ENCODE results near the gene FANCC.

FANCC gene

GRCh38 chr9:95189251-95190098 is 128.0 kb downstream of the FANCC start:
- DNase-seq (ENCODE audit: low read depth in 2 of 2) = no peak

GRCh38 chr9:95188459-95188858 is 129.1 kb downstream of the FANCC start:
- DNase-seq (ENCODE audit: low read depth in 2 of 2) = no peak

- DNase-seq (ENCODE audit: low read depth in 2 of 2) = no peak
These were observed 131.6 kb downstream of the FANCC start for GRCh38 chr9:95185956-95186355.

- no peak for DNase-seq (ENCODE audit: low read depth in 2 of 2)
These were observed 134.5 kb downstream of the FANCC start for GRCh38 chr9:95182854-95183563.

- DNase-seq (ENCODE audit: low read depth in 2 of 2) = no peak
These were observed 135.7 kb downstream of the FANCC start for GRCh38 chr9:95181835-95182234.

GRCh38 chr9:95181226-95181818 is 136.2 kb downstream of the FANCC start:
- no peak for DNase-seq (ENCODE audit: low read depth in 2 of 2)

- no peak for DNase-seq (ENCODE audit: low read depth in 2 of 2)
These were observed 139.9 kb downstream of the FANCC start for GRCh38 chr9:95177617-95178016.

- DNase-seq (ENCODE audit: low read depth in 2 of 2) = no peak
These were observed 140.7 kb downstream of the FANCC start for GRCh38 chr9:95176755-95177319.

- no peak for DNase-seq (ENCODE audit: low read depth in 2 of 2)
These were observed 142.0 kb downstream of the FANCC start for GRCh38 chr9:95175523-95175922.

- DNase-seq (ENCODE audit: low read depth in 2 of 2) = no peak
These were observed 143.5 kb downstream of the FANCC start for GRCh38 chr9:95174038-95174437.

GRCh38 chr9:95171596-95171995 is 145.9 kb downstream of the FANCC start:
- DNase-seq (ENCODE audit: low read depth in 2 of 2) = no peak

- no peak for DNase-seq (ENCODE audit: low read depth in 2 of 2)
These were observed 146.5 kb downstream of the FANCC start for GRCh38 chr9:95171001-95171400.

GRCh38 chr9:95167998-95168397 is 149.5 kb downstream of the FANCC start:
- DNase-seq (ENCODE audit: low read depth in 2 of 2) = peak; percentile 13 to 53

- no peak for DNase-seq (ENCODE audit: low read depth in 2 of 2)
These were observed 152.5 kb downstream of the FANCC start for GRCh38 chr9:95165004-95165403.

GRCh38 chr9:95157481-95158151 is 159.9 kb downstream of the FANCC start:
- no peak for DNase-seq (ENCODE audit: low read depth in 2 of 2)

- no peak for DNase-seq (ENCODE audit: low read depth in 2 of 2)
These were observed 161.4 kb downstream of the FANCC start for GRCh38 chr9:95156074-95156473.

- DNase-seq (ENCODE audit: low read depth in 2 of 2) = no peak
These were observed 162.3 kb downstream of the FANCC start for GRCh38 chr9:95155220-95155619.

GRCh38 chr9:95150903-95151302 is 166.6 kb downstream of the FANCC start:
- DNase-seq (ENCODE audit: low read depth in 2 of 2) = no peak

GRCh38 chr9:95148208-95148520 is 169.3 kb downstream of the FANCC start:
- no peak for DNase-seq (ENCODE audit: low read depth in 2 of 2)

GRCh38 chr9:95147452-95148207 is 169.9 kb downstream of the FANCC start:
- DNase-seq (ENCODE audit: low read depth in 2 of 2) = no peak
